HepG2 (cell line): ENCODE results near the gene KDM5B. TPM values are rescaled to one million over a fixed set of nuclear protein-coding genes. Genes with fewer than 3 reads are reported as not detected.

Experiments used
- ATF1 ChIP-seq: IDR thresholded peaks from 2 replicates; pipeline ENCODE4 v1.6.1; 2016; ENCODE audit warnings: mild to moderate bottlenecking, control low read depth
- HNF4A ChIP-seq: sonication (generic); formaldehyde crosslinking; IDR thresholded peaks from 2 replicates; pipeline ENCODE4 v1.4.0; 2020; ENCODE audit warnings: missing genetic modification reagents
- IKZF1 ChIP-seq: fragments of 450-650 bp; IDR thresholded peaks from 2 replicates; pipeline ENCODE4 v1.7.1; 2016
- KAT8 ChIP-seq: IDR thresholded peaks from 2 replicates; pipeline ENCODE4 v1.6.1; 2016; ENCODE audit warnings: missing genetic modification reagents, missing compliant biosample characterization
- KLF11 ChIP-seq: IDR thresholded peaks from 2 replicates; pipeline ENCODE4 v1.6.1; 2016; ENCODE audit warnings: missing compliant biosample characterization
- MAF1 ChIP-seq: sonication (generic); formaldehyde crosslinking; IDR thresholded peaks from 2 replicates; pipeline ENCODE4 v1.5.0; 2020; ENCODE audit warnings: missing genetic modification reagents, borderline replicate concordance
- NBN ChIP-seq: fragments of 450-650 bp; conservative IDR thresholded peaks from 2 replicates; pipeline ENCODE4 v1.6.1; 2017
- NONO ChIP-seq, 2 experiments: fragments of 450-650 bp in 1 of 2; sonication (generic) in 1 of 2; formaldehyde crosslinking in 1 of 2; IDR thresholded peaks in 1 of 2; conservative IDR thresholded peaks in 1 of 2; 2 replicates each; pipeline versions ENCODE4 v1.6.1 to v1.8.0; 2017 to 2022; ENCODE audit warnings: mild to moderate bottlenecking in 1 of 2, missing genetic modification reagents in 1 of 2, moderate library complexity in 1 of 2
- NR2F1 ChIP-seq, 2 experiments: fragments of 450-650 bp in 1 of 2; formaldehyde crosslinking in 1 of 2; IDR thresholded peaks; 2 replicates each; pipeline versions ENCODE4 v1.5.0 to v1.6.1; 2016 to 2020; ENCODE audit warnings: mild to moderate bottlenecking in 1 of 2, missing compliant biosample characterization in 1 of 2, missing genetic modification reagents in 1 of 2, moderate library complexity in 1 of 2
- PITX1 ChIP-seq: sonication (generic); formaldehyde crosslinking; IDR thresholded peaks from 2 replicates; pipeline ENCODE4 v1.5.1; 2020; ENCODE audit warnings: mild to moderate bottlenecking, missing genetic modification reagents
- RAD21 ChIP-seq: fragments of 450-650 bp; formaldehyde crosslinking; IDR thresholded peaks from 2 replicates; pipeline ENCODE4 v1.5.0; 2020; ENCODE audit warnings: mild to moderate bottlenecking
- RARA ChIP-seq: IDR thresholded peaks from 2 replicates; pipeline ENCODE4 v1.6.1; 2016; ENCODE audit warnings: missing genetic modification reagents, missing compliant biosample characterization
- RXRA ChIP-seq: sonication (generic); formaldehyde crosslinking; IDR thresholded peaks from 2 replicates; pipeline ENCODE4 v1.5.1; 2020; ENCODE audit warnings: missing genetic modification reagents
- SALL1 ChIP-seq: sonication (generic); formaldehyde crosslinking; IDR thresholded peaks from 2 replicates; pipeline ENCODE4 v1.8.0; 2022; ENCODE audit warnings: mild to moderate bottlenecking, missing genetic modification reagents
- SNAPC2 ChIP-seq: sonication (generic); formaldehyde crosslinking; IDR thresholded peaks from 2 replicates; pipeline ENCODE4 v1.8.1; 2022; ENCODE audit warnings: mild to moderate bottlenecking, missing genetic modification reagents
- SP5 ChIP-seq: IDR thresholded peaks from 2 replicates; pipeline ENCODE4 v1.6.1; 2016; ENCODE audit warnings: low read depth, borderline replicate concordance
- THAP11 ChIP-seq: IDR thresholded peaks from 2 replicates; pipeline ENCODE4 v1.6.1; 2016; ENCODE audit warnings: missing biosample characterization, missing genetic modification reagents
- YEATS4 ChIP-seq: sonication (generic); formaldehyde crosslinking; IDR thresholded peaks from 2 replicates; pipeline ENCODE4 v1.4.0; 2020; ENCODE audit warnings: missing genetic modification reagents, borderline replicate concordance
- ZFP37 ChIP-seq: sonication (generic); formaldehyde crosslinking; IDR thresholded peaks from 2 replicates; pipeline ENCODE4 v1.4.0; 2020; ENCODE audit warnings: missing genetic modification reagents, borderline replicate concordance
- ZNF331 ChIP-seq: sonication (generic); formaldehyde crosslinking; IDR thresholded peaks from 2 replicates; pipeline ENCODE4 v1.4.0; 2020; ENCODE audit warnings: missing genetic modification reagents
- ZNF780A ChIP-seq: sonication (generic); formaldehyde crosslinking; IDR thresholded peaks from 2 replicates; pipeline ENCODE4 v1.8.0; 2022; ENCODE audit warnings: mild to moderate bottlenecking, missing genetic modification reagents, moderate library complexity
- polyA plus RNA-seq, 8 experiments: library from polyadenylated mRNA; depleted of rRNA in 3 of 8; stranded (reverse) in 7 of 8; unstranded in 1 of 8; fragments of >200 nt; fragmentation: Illumina TruSeq in 4 of 8; extraction: Trizol in 4 of 8; gene quantifications; 2 replicates each; pipeline versions ENCODE4 v1.2.1 to v1.2.3, GENCODE V29; 2011 to 2016; ENCODE audit warnings: low read depth in 4 of 8, missing spikeins in 1 of 8, mixed read lengths in 1 of 8; ENCODE audit not compliant: insufficient read depth in 1 of 8
- total RNA-seq, 5 experiments: library from RNA; depleted of rRNA; stranded (reverse); fragments of >200 nt; fragmentation: Illumina TruSeq; extraction: Trizol; gene quantifications; 2 replicates each; pipeline ENCODE4 v1.2.3, GENCODE V29; 2016; ENCODE audit warnings: low read depth in 1 of 5
- TF ChIP-seq, protein P1 (sequence below): sonication (generic); formaldehyde crosslinking; IDR thresholded peaks from 2 replicates; pipeline ENCODE4 v1.4.0; 2020; ENCODE audit warnings: missing genetic modification reagents
- TF ChIP-seq, protein P2 (sequence below): sonication (generic); formaldehyde crosslinking; IDR thresholded peaks from 2 replicates; pipeline ENCODE4 v1.8.1; 2023; ENCODE audit warnings: missing genetic modification reagents, inconsistent platforms, borderline replicate concordance
- TF ChIP-seq, protein P3 (sequence below): sonication (generic); formaldehyde crosslinking; IDR thresholded peaks from 2 replicates; pipeline ENCODE4 v1.4.0; 2020; ENCODE audit warnings: missing genetic modification reagents, borderline replicate concordance
- TF ChIP-seq, protein P4 (sequence below): IDR thresholded peaks from 2 replicates; pipeline ENCODE4 v1.6.1; 2016; ENCODE audit warnings: low read depth, control low read depth

The KDM5B gene
- total and polyA plus RNA-seq, 2 of the 13 experiments (the other 11 are each of a cell fraction or from before 2014, with no cell fraction given) = 34.2 to 35.4 TPM

DNA sequence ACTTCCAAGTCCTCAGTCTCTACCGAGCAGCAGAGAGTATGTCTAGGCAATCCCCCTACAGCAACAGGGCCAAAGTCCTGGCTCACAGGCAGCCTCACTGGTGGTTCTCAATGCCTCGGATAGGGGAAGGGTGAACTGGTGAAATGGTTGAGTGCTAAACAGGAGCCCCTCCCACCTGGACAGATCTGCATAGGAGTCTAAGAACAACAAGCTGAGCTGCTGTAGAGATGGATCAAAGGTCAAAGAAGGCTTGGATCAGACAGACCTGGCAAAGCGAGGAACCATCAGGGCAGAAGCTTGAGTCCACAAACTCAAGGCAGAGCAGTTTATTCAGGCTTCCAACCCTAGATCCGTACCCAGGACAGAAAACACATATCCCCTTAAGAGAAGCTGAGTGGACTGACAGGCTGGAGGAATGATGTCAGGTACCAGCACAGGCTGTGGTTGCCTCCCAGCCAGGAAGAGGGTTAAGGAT is 49.0 kb upstream of the KDM5B start (continued):
- 0 out of 4 replicates have a peak, but pooled peaks of 1 of the 2 experiments have one; percentile 24 for TF ChIP-seq NR2F1 (CRISPR knock-in tag; IDR thresholded peaks at IDR 0.05)
- TF ChIP-seq, protein P1, sequence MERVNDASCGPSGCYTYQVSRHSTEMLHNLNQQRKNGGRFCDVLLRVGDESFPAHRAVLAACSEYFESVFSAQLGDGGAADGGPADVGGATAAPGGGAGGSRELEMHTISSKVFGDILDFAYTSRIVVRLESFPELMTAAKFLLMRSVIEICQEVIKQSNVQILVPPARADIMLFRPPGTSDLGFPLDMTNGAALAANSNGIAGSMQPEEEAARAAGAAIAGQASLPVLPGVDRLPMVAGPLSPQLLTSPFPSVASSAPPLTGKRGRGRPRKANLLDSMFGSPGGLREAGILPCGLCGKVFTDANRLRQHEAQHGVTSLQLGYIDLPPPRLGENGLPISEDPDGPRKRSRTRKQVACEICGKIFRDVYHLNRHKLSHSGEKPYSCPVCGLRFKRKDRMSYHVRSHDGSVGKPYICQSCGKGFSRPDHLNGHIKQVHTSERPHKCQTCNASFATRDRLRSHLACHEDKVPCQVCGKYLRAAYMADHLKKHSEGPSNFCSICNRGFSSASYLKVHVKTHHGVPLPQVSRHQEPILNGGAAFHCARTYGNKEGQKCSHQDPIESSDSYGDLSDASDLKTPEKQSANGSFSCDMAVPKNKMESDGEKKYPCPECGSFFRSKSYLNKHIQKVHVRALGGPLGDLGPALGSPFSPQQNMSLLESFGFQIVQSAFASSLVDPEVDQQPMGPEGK (CRISPR knock-in tag) = peak; percentile 65; the same call in 1 of the 2 replicates
- 0 out of 2 replicates have a peak, but pooled peaks have one; percentile 17 for TF ChIP-seq RARA
- TF ChIP-seq KAT8 (CRISPR knock-in tag) = 0 out of 2 replicates have a peak, but pooled peaks have one; percentile 15
- no peak for TF ChIP-seq NONO (IDR thresholded peaks at IDR 0.05)
- TF ChIP-seq NONO (CRISPR knock-in tag; conservative IDR thresholded peaks at IDR 0.05) = 0 out of 2 replicates have a peak, but pooled peaks have one; percentile 48
- no peak for TF ChIP-seq KLF11 (CRISPR knock-in tag)
- TF ChIP-seq SALL1 = peak; percentile 40; the same call in 1 of the 2 replicates
- TF ChIP-seq ATF1 = no peak
- TF ChIP-seq ZNF780A = no peak
- no peak for TF ChIP-seq RAD21 (CRISPR knock-in tag)
- peak; percentile 38; the same call in 1 of the 2 replicates for TF ChIP-seq MAF1 (CRISPR knock-in tag)
- TF ChIP-seq SP5 (CRISPR knock-in tag) = peak; percentile 60; the same call in 1 of the 2 replicates
- TF ChIP-seq, protein P2, sequence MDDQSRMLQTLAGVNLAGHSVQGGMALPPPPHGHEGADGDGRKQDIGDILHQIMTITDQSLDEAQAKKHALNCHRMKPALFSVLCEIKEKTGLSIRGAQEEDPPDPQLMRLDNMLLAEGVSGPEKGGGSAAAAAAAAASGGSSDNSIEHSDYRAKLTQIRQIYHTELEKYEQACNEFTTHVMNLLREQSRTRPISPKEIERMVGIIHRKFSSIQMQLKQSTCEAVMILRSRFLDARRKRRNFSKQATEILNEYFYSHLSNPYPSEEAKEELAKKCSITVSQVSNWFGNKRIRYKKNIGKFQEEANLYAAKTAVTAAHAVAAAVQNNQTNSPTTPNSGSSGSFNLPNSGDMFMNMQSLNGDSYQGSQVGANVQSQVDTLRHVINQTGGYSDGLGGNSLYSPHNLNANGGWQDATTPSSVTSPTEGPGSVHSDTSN (CRISPR knock-in tag) = no peak
- TF ChIP-seq, protein P3, sequence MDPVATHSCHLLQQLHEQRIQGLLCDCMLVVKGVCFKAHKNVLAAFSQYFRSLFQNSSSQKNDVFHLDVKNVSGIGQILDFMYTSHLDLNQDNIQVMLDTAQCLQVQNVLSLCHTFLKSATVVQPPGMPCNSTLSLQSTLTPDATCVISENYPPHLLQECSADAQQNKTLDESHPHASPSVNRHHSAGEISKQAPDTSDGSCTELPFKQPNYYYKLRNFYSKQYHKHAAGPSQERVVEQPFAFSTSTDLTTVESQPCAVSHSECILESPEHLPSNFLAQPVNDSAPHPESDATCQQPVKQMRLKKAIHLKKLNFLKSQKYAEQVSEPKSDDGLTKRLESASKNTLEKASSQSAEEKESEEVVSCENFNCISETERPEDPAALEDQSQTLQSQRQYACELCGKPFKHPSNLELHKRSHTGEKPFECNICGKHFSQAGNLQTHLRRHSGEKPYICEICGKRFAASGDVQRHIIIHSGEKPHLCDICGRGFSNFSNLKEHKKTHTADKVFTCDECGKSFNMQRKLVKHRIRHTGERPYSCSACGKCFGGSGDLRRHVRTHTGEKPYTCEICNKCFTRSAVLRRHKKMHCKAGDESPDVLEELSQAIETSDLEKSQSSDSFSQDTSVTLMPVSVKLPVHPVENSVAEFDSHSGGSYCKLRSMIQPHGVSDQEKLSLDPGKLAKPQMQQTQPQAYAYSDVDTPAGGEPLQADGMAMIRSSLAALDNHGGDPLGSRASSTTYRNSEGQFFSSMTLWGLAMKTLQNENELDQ (CRISPR knock-in tag) = no peak
- no peak for TF ChIP-seq NBN
- TF ChIP-seq PITX1 (CRISPR knock-in tag) = no peak
- 0 out of 2 replicates have a peak, but pooled peaks have one; percentile 57 for TF ChIP-seq SNAPC2 (CRISPR knock-in tag)
- TF ChIP-seq, protein P4, sequence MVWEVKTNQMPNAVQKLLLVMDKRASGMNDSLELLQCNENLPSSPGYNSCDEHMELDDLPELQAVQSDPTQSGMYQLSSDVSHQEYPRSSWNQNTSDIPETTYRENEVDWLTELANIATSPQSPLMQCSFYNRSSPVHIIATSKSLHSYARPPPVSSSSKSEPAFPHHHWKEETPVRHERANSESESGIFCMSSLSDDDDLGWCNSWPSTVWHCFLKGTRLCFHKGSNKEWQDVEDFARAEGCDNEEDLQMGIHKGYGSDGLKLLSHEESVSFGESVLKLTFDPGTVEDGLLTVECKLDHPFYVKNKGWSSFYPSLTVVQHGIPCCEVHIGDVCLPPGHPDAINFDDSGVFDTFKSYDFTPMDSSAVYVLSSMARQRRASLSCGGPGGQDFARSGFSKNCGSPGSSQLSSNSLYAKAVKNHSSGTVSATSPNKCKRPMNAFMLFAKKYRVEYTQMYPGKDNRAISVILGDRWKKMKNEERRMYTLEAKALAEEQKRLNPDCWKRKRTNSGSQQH (CRISPR knock-in tag) = no peak
- TF ChIP-seq ZNF331 (CRISPR knock-in tag) = peak; percentile 79; the same call in 1 of the 2 replicates
- TF ChIP-seq IKZF1 = no peak
- TF ChIP-seq HNF4A (CRISPR knock-in tag) = peak; percentile 91
- TF ChIP-seq THAP11 (CRISPR knock-in tag) = peak; percentile 20; the same call in 1 of the 2 replicates
- peak; percentile 15; the same call in 1 of the 2 replicates for TF ChIP-seq RXRA (CRISPR knock-in tag)
- peak; percentile 31; the same call in 1 of the 2 replicates for TF ChIP-seq YEATS4 (CRISPR knock-in tag)
- TF ChIP-seq ZFP37 = 0 out of 2 replicates have a peak, but pooled peaks have one; percentile 61
